ENCODE results near the gene RAB40C. TPM values are rescaled to one million over a fixed set of nuclear protein-coding genes. Genes with fewer than 3 reads are reported as not detected.

The RAB40C gene
- total and polyA plus RNA-seq, 4 donors, result 9.5 to 40.7 (median 18.7) TPM

DNA sequence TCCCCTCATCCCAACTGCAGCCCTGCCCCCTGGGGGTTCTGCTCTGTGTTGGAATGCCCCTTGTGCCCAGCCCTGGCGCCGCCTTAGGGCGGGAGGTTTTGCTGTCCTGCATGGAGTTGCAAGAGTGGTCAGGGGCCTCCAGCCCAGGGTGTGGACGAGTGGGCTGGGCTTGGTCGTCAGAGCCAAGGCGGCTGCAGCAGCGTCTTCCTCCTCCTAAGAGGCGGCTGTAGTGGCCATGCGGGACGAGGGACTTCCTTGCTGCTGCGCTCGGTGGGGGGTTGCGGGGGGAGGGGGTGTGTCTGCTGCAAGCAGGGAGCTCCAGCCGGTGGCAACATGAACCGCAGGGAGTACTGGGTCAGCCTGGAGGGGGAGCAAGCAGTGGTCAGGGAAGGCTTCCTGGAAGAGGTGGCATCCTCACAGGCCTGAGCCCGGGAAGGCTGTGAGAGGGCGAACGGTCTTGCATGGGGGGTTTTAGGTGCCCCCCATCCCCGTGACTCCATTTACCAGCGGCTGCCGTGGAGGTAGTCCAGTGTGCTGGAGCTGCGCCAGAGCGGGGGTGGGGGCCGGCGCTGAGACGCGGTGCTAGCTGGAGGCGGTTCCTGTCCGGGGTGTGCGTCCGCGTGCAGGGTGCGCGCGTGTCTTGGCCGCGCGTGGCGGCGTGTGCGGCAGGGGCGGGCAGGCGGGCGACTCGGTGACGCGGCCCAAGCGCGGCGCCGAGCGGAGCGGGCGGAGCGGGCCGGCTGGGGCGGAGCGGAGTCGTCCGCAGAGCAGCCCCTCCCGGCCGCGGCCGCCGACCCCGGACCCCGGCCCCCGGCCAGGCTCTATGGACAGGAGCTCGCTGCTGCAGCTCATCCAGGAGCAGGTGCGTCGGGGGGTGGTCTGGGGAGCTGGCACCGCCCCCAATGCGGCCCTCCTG, 85.4 kb downstream of the RAB40C start, which contains the start of gene RHBDL1:
Gene RHBDL1, plus strand, starts transcription at position 704 of the 916 bp plus-strand sequence. Its CDS starts 120 bp downstream, at position 824.
- Histone ChIP-seq H3K4me1 (ENCODE audit: control insufficient read depth in 1 of 2, insufficient read depth in 2 of 2, low read length in 2 of 2) (no peaks in the 10 kb centered on the region), H3K4me3 (ENCODE audit: low read length in 2 of 2) (peak within 1 kb of the TSS in 1 of 2 donors; percentile 29), H3K27ac (ENCODE audit: low read depth in 1 of 2, low read length in 2 of 2) (no peak within 1 kb of the TSS), H3K27me3 (ENCODE audit: control insufficient read depth in 1 of 2, insufficient read depth in 2 of 2, low read length in 1 of 2) (no peaks in the 10 kb centered on the region), H3K9me3 (ENCODE audit: control insufficient read depth, low read length) (no peaks in the 10 kb centered on the region), H3K36me3 (ENCODE audit: control insufficient read depth in 1 of 2, insufficient read depth in 2 of 2, low read length in 1 of 2) (peaks cover 0 to 14% of the 10 kb centered on the region in 2 donors)
- ATAC-seq (ENCODE audit: low FRiP score) (no peak), DNase-seq (no peak)
- 6 to 7% methylated on average over 43 to 73 of the region's 73 CpGs for WGBS, 2 donors
- intact Hi-C loops (cut with DNase I), result no loop called here

DNA sequence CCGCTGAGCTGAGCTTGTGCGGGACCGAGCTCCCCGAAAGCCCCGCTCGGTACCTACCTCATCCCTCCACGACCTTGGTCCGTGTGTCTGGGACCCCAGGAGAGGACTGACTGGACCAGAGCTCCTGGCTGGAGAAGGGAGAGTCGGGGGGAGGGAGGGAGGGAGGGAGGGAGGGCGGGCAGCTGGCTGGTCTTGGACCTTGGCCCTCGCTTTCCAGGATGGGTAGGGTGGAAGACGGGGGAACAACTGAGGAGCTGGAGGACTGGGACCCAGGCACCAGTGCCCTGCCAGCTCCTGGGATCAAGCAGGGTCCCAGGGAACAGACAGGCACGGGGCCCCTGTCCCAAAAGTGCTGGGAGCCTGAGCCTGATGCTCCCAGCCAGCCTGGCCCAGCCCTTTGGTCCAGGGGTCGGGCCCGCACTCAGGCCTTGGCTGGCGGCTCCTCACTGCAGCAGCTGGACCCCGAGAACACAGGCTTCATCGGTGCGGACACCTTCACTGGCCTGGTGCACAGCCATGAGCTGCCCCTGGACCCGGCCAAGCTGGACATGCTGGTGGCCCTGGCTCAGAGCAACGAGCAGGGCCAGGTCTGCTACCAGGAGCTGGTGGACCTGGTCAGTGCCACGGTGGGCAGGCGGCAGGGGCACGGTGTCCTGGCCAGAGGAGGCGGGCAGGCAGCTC, 86.2 kb downstream of the RAB40C start:
- ATAC-seq (ENCODE audit: low FRiP score) (no peak), DNase-seq (no peak)
- intact Hi-C loops (cut with DNase I), result no loop called here
- Histone ChIP-seq H3K27ac (ENCODE audit: low read depth in 1 of 2, low read length in 2 of 2) (no peak overlapping the region), H3K9me3 (ENCODE audit: control insufficient read depth, low read length) (no peaks in the 10 kb centered on the region), H3K27me3 (ENCODE audit: control insufficient read depth in 1 of 2, insufficient read depth in 2 of 2, low read length in 1 of 2) (no peaks in the 10 kb centered on the region), H3K4me3 (ENCODE audit: low read length in 2 of 2) (peak overlapping the region in 1 of 2 donors; percentile 29), H3K36me3 (ENCODE audit: control insufficient read depth in 1 of 2, insufficient read depth in 2 of 2, low read length in 1 of 2) (peaks cover 0 to 11% of the 10 kb centered on the region in 2 donors), H3K4me1 (ENCODE audit: control insufficient read depth in 1 of 2, insufficient read depth in 2 of 2, low read length in 2 of 2) (no peaks in the 10 kb centered on the region)
- WGBS, 2 donors, result 37 to 53% methylated on average over 17 to 25 of the region's 25 CpGs

- no peaks in the 10 kb centered on the region for H3K9me3 ChIP-seq (ENCODE audit: control insufficient read depth, low read length)
- H3K27ac ChIP-seq (ENCODE audit: low read depth in 1 of 2, low read length in 2 of 2), result no peak overlapping the region
- WGBS, 2 donors, result 93 to 94% methylated on average over 21 of the region's 21 CpGs
- no peak overlapping the region for H3K4me3 ChIP-seq (ENCODE audit: low read length in 2 of 2)
- DNase-seq (no peak), ATAC-seq (ENCODE audit: low FRiP score) (no peak)
- no peaks in the 10 kb centered on the region for H3K27me3 ChIP-seq (ENCODE audit: control insufficient read depth in 1 of 2, insufficient read depth in 2 of 2, low read length in 1 of 2)
- no peaks in the 10 kb centered on the region for H3K4me1 ChIP-seq (ENCODE audit: control insufficient read depth in 1 of 2, insufficient read depth in 2 of 2, low read length in 2 of 2)
- H3K36me3 ChIP-seq (ENCODE audit: control insufficient read depth in 1 of 2, insufficient read depth in 2 of 2, low read length in 1 of 2), result peaks cover 0 to 11% of the 10 kb centered on the region in 2 donors
- intact Hi-C loops (cut with DNase I), result no loop called here
These were observed 86.7 kb downstream of the RAB40C start for GRCh38 chr16:676565-676902.

DNA sequence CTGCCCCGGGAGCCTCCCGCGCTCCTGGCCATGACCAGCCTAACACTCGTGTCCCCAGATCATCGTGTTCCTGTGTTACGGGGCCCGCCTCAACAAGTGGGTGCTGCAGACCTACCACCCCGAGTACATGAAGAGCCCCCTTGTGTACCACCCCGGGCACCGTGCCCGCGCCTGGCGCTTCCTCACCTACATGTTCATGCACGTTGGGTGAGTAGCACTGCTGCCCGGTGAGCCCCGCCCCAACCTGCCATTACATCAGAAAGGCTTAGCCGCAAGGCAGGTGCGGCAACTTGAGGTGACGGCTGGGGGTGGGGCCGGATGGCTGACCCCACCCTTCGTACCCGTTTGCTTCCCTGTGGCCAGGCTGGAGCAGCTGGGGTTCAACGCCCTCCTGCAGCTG, 87.0 kb downstream of the RAB40C start:
- no peak for DNase-seq
- 77 to 80% methylated on average over 23 of the region's 23 CpGs for WGBS, 2 donors

GRCh38 chr16:677316-678190, 87.7 kb downstream of the RAB40C start:
- H3K4me3 ChIP-seq (ENCODE audit: low read length in 2 of 2), result no peak overlapping the region
- WGBS, 2 donors, result 62 to 72% methylated on average over 56 to 57 of the region's 57 CpGs
- no peaks in the 10 kb centered on the region for H3K27me3 ChIP-seq (ENCODE audit: control insufficient read depth in 1 of 2, insufficient read depth in 2 of 2, low read length in 1 of 2)
- H3K36me3 ChIP-seq (ENCODE audit: control insufficient read depth in 1 of 2, insufficient read depth in 2 of 2, low read length in 1 of 2), result peaks cover 0 to 10% of the 10 kb centered on the region in 2 donors
- no peak for ATAC-seq (ENCODE audit: low FRiP score)
- no peaks in the 10 kb centered on the region for H3K4me1 ChIP-seq (ENCODE audit: control insufficient read depth in 1 of 2, insufficient read depth in 2 of 2, low read length in 2 of 2)
- intact Hi-C loops (cut with DNase I), result no loop called here
- DNase-seq, result no peak
- H3K9me3 ChIP-seq (ENCODE audit: control insufficient read depth, low read length), result no peaks in the 10 kb centered on the region
- no peak overlapping the region for H3K27ac ChIP-seq (ENCODE audit: low read depth in 1 of 2, low read length in 2 of 2)

More for the DNA sequence above, 87.0 kb downstream of the RAB40C start:
- no peak for ATAC-seq (ENCODE audit: low FRiP score)
- H3K4me3 ChIP-seq (ENCODE audit: low read length in 2 of 2), result no peak overlapping the region
- no peaks in the 10 kb centered on the region for H3K9me3 ChIP-seq (ENCODE audit: control insufficient read depth, low read length)
- H3K36me3 ChIP-seq (ENCODE audit: control insufficient read depth in 1 of 2, insufficient read depth in 2 of 2, low read length in 1 of 2), result peaks cover 0 to 12% of the 10 kb centered on the region in 2 donors
- no peak overlapping the region for H3K27ac ChIP-seq (ENCODE audit: low read depth in 1 of 2, low read length in 2 of 2)
- H3K4me1 ChIP-seq (ENCODE audit: control insufficient read depth in 1 of 2, insufficient read depth in 2 of 2, low read length in 2 of 2), result no peaks in the 10 kb centered on the region
- intact Hi-C loops (cut with DNase I), result no loop called here
- H3K27me3 ChIP-seq (ENCODE audit: control insufficient read depth in 1 of 2, insufficient read depth in 2 of 2, low read length in 1 of 2), result no peaks in the 10 kb centered on the region

DNA sequence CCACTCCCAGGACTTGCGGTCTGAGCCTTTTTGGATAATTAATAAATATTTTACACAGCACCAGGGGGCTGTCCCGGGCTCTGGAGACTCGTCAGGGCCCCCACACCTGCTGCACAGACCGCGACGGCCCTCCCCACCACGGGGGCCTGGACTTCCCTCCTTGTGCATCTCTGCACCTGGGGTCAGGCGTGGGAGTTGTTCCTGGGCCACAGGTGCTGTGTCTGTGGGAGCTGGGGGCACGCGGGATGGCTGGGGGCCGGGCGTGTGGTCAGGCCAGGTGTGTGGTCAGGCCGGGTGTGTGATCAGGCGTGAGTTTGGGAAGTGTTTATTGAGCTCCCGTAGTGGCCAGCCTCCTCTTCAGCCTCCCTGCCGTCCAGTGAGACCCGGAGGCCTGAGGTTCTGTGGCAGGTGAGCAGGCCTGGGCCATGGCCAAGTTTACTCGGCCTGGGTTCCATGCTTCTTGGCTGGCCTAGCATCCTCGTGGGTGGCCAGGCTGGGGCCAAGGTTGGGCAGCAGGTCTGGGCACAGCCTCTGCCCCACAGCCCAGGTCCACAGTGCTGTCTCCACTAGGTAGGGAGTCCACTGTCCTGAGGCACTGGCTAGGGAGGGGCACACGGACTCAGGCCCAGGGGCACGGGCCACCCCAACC, 88.5 kb downstream of the RAB40C start:
- Histone ChIP-seq H3K27me3 (ENCODE audit: control insufficient read depth in 1 of 2, insufficient read depth in 2 of 2, low read length in 1 of 2) (no peaks in the 10 kb centered on the region), H3K9me3 (ENCODE audit: control insufficient read depth, low read length) (no peaks in the 10 kb centered on the region), H3K4me3 (ENCODE audit: low read length in 2 of 2) (no peak overlapping the region), H3K36me3 (ENCODE audit: control insufficient read depth in 1 of 2, insufficient read depth in 2 of 2, low read length in 1 of 2) (peaks cover 0 to 5% of the 10 kb centered on the region in 2 donors), H3K27ac (ENCODE audit: low read depth in 1 of 2, low read length in 2 of 2) (no peak overlapping the region), H3K4me1 (ENCODE audit: control insufficient read depth in 1 of 2, insufficient read depth in 2 of 2, low read length in 2 of 2) (no peaks in the 10 kb centered on the region)
- 80 to 82% methylated on average over 21 of the region's 21 CpGs for WGBS, 2 donors
- intact Hi-C loops (cut with DNase I), result no loop called here
- no peak for ATAC-seq (ENCODE audit: low FRiP score)
- DNase-seq, result no peak
